ENCODE measurements around the gene PIGW.

PIGW gene
- 4.4 to 7.4 (median 5.9) reads per million in 3 donors for total RNA-seq

GRCh38 chr17:36534840-36535668 is at the start of gene PIGW, which contains the start of gene MYO19:
PIGW (plus strand) TSS chr17:36534987; CDS start chr17:36537102, 2,115 bp downstream.
MYO19 (minus strand) TSS chr17:36534868; CDS start chr17:36532538, 2,330 bp downstream.
- peak within 1 kb of the TSS; percentile 96 for H3K4me3 ChIP-seq (ENCODE audit: insufficient read depth, low read depth, low read length, poor library complexity, severe bottlenecking)
- no peaks in the 10 kb centered on the region for H3K27me3 ChIP-seq (replicated peaks; ENCODE audit: control insufficient read depth, insufficient read depth, low read length, poor library complexity, severe bottlenecking)
- no peaks in the 10 kb centered on the region for H3K9me3 ChIP-seq (ENCODE audit: control insufficient read depth, low read length)
- no peaks in the 10 kb centered on the region for H3K4me1 ChIP-seq (ENCODE audit: control insufficient read depth, insufficient read depth, low read length, poor library complexity, severe bottlenecking)
- peaks cover 13% of the 10 kb centered on the region for H3K36me3 ChIP-seq (ENCODE audit: control insufficient read depth, insufficient read depth, low read length)
- peak within 1 kb of the TSS; percentile 92 for H3K27ac ChIP-seq (ENCODE audit: insufficient read depth, low read length, poor library complexity, severe bottlenecking)
- DNase-seq: peak; percentile 71 to 79 (median 73)

GRCh38 chr17:36485027-36485426 is 49.8 kb upstream of the PIGW start:
- Histone ChIP-seq H3K4me3 (ENCODE audit: insufficient read depth, low read depth, low read length, poor library complexity, severe bottlenecking) (no peak overlapping the region), H3K36me3 (ENCODE audit: control insufficient read depth, insufficient read depth, low read length) (no peaks in the 10 kb centered on the region), H3K27ac (ENCODE audit: insufficient read depth, low read length, poor library complexity, severe bottlenecking) (no peak overlapping the region), H3K9me3 (ENCODE audit: control insufficient read depth, low read length) (no peaks in the 10 kb centered on the region), H3K4me1 (ENCODE audit: control insufficient read depth, insufficient read depth, low read length, poor library complexity, severe bottlenecking) (peaks cover 26% of the 10 kb centered on the region), H3K27me3 (replicated peaks; ENCODE audit: control insufficient read depth, insufficient read depth, low read length, poor library complexity, severe bottlenecking) (peaks cover 7% of the 10 kb centered on the region)
- DNase-seq: no peak

GRCh38 chr17:36485805-36486203 is 49.0 kb upstream of the PIGW start:
- H3K27ac ChIP-seq (ENCODE audit: insufficient read depth, low read length, poor library complexity, severe bottlenecking): peak overlapping the region; percentile 84
- H3K9me3 ChIP-seq (ENCODE audit: control insufficient read depth, low read length): no peaks in the 10 kb centered on the region
- H3K27me3 ChIP-seq (replicated peaks; ENCODE audit: control insufficient read depth, insufficient read depth, low read length, poor library complexity, severe bottlenecking): peaks cover 7% of the 10 kb centered on the region
- no peak for DNase-seq
- H3K4me1 ChIP-seq (ENCODE audit: control insufficient read depth, insufficient read depth, low read length, poor library complexity, severe bottlenecking): peaks cover 26% of the 10 kb centered on the region
- H3K4me3 ChIP-seq (ENCODE audit: insufficient read depth, low read depth, low read length, poor library complexity, severe bottlenecking): peak overlapping the region; percentile 90
- no peaks in the 10 kb centered on the region for H3K36me3 ChIP-seq (ENCODE audit: control insufficient read depth, insufficient read depth, low read length)

- Histone ChIP-seq H3K36me3 (ENCODE audit: control insufficient read depth, insufficient read depth, low read length) (peaks cover under 1% of the 10 kb centered on the region), H3K4me3 (ENCODE audit: insufficient read depth, low read depth, low read length, poor library complexity, severe bottlenecking) (peak within 1 kb of the TSS; percentile 90), H3K27ac (ENCODE audit: insufficient read depth, low read length, poor library complexity, severe bottlenecking) (peak within 1 kb of the TSS; percentile 84), H3K9me3 (ENCODE audit: control insufficient read depth, low read length) (no peaks in the 10 kb centered on the region), H3K4me1 (ENCODE audit: control insufficient read depth, insufficient read depth, low read length, poor library complexity, severe bottlenecking) (peaks cover 26% of the 10 kb centered on the region), H3K27me3 (replicated peaks; ENCODE audit: control insufficient read depth, insufficient read depth, low read length, poor library complexity, severe bottlenecking) (peaks cover 2% of the 10 kb centered on the region)
- DNase-seq: peak; percentile 79 to 87 (median 84)
These were observed 48.3 kb upstream of the PIGW start, which contains the start of gene ZNHIT3 for GRCh38 chr17:36486204-36487194. ZNHIT3 (plus strand) TSS chr17:36486681; CDS start chr17:36486700, 19 bp downstream.

GRCh38 chr17:36493956-36494355 is 40.8 kb upstream of the PIGW start:
- Histone ChIP-seq H3K9me3 (ENCODE audit: control insufficient read depth, low read length) (no peaks in the 10 kb centered on the region), H3K4me3 (ENCODE audit: insufficient read depth, low read depth, low read length, poor library complexity, severe bottlenecking) (no peak overlapping the region), H3K36me3 (ENCODE audit: control insufficient read depth, insufficient read depth, low read length) (peaks cover 65% of the 10 kb centered on the region), H3K4me1 (ENCODE audit: control insufficient read depth, insufficient read depth, low read length, poor library complexity, severe bottlenecking) (peaks cover under 1% of the 10 kb centered on the region), H3K27ac (ENCODE audit: insufficient read depth, low read length, poor library complexity, severe bottlenecking) (no peak overlapping the region), H3K27me3 (replicated peaks; ENCODE audit: control insufficient read depth, insufficient read depth, low read length, poor library complexity, severe bottlenecking) (no peaks in the 10 kb centered on the region)
- DNase-seq: no peak

- Histone ChIP-seq H3K9me3 (ENCODE audit: control insufficient read depth, low read length) (no peaks in the 10 kb centered on the region), H3K36me3 (ENCODE audit: control insufficient read depth, insufficient read depth, low read length) (peaks cover 65% of the 10 kb centered on the region), H3K4me3 (ENCODE audit: insufficient read depth, low read depth, low read length, poor library complexity, severe bottlenecking) (no peak overlapping the region), H3K27ac (ENCODE audit: insufficient read depth, low read length, poor library complexity, severe bottlenecking) (no peak overlapping the region), H3K4me1 (ENCODE audit: control insufficient read depth, insufficient read depth, low read length, poor library complexity, severe bottlenecking) (no peaks in the 10 kb centered on the region), H3K27me3 (replicated peaks; ENCODE audit: control insufficient read depth, insufficient read depth, low read length, poor library complexity, severe bottlenecking) (no peaks in the 10 kb centered on the region)
- no peak for DNase-seq
These were observed 40.1 kb upstream of the PIGW start for GRCh38 chr17:36494674-36495073.

- peaks cover 65% of the 10 kb centered on the region for H3K36me3 ChIP-seq (ENCODE audit: control insufficient read depth, insufficient read depth, low read length)
- H3K9me3 ChIP-seq (ENCODE audit: control insufficient read depth, low read length): no peaks in the 10 kb centered on the region
- H3K4me3 ChIP-seq (ENCODE audit: insufficient read depth, low read depth, low read length, poor library complexity, severe bottlenecking): no peak overlapping the region
- DNase-seq: no peak
- no peaks in the 10 kb centered on the region for H3K27me3 ChIP-seq (replicated peaks; ENCODE audit: control insufficient read depth, insufficient read depth, low read length, poor library complexity, severe bottlenecking)
- no peak overlapping the region for H3K27ac ChIP-seq (ENCODE audit: insufficient read depth, low read length, poor library complexity, severe bottlenecking)
- H3K4me1 ChIP-seq (ENCODE audit: control insufficient read depth, insufficient read depth, low read length, poor library complexity, severe bottlenecking): no peaks in the 10 kb centered on the region
These were observed 39.7 kb upstream of the PIGW start for GRCh38 chr17:36495076-36495578.

- H3K27me3 ChIP-seq (replicated peaks; ENCODE audit: control insufficient read depth, insufficient read depth, low read length, poor library complexity, severe bottlenecking): no peaks in the 10 kb centered on the region
- no peak overlapping the region for H3K4me3 ChIP-seq (ENCODE audit: insufficient read depth, low read depth, low read length, poor library complexity, severe bottlenecking)
- no peak for DNase-seq
- no peaks in the 10 kb centered on the region for H3K4me1 ChIP-seq (ENCODE audit: control insufficient read depth, insufficient read depth, low read length, poor library complexity, severe bottlenecking)
- no peaks in the 10 kb centered on the region for H3K9me3 ChIP-seq (ENCODE audit: control insufficient read depth, low read length)
- no peak overlapping the region for H3K27ac ChIP-seq (ENCODE audit: insufficient read depth, low read length, poor library complexity, severe bottlenecking)
- peaks cover 65% of the 10 kb centered on the region for H3K36me3 ChIP-seq (ENCODE audit: control insufficient read depth, insufficient read depth, low read length)
These were observed 38.6 kb upstream of the PIGW start for GRCh38 chr17:36496018-36496789.

- no peaks in the 10 kb centered on the region for H3K4me1 ChIP-seq (ENCODE audit: control insufficient read depth, insufficient read depth, low read length, poor library complexity, severe bottlenecking)
- H3K27ac ChIP-seq (ENCODE audit: insufficient read depth, low read length, poor library complexity, severe bottlenecking): no peak overlapping the region
- H3K9me3 ChIP-seq (ENCODE audit: control insufficient read depth, low read length): no peaks in the 10 kb centered on the region
- H3K4me3 ChIP-seq (ENCODE audit: insufficient read depth, low read depth, low read length, poor library complexity, severe bottlenecking): no peak overlapping the region
- peaks cover 50% of the 10 kb centered on the region for H3K36me3 ChIP-seq (ENCODE audit: control insufficient read depth, insufficient read depth, low read length)
- no peak for DNase-seq
- no peaks in the 10 kb centered on the region for H3K27me3 ChIP-seq (replicated peaks; ENCODE audit: control insufficient read depth, insufficient read depth, low read length, poor library complexity, severe bottlenecking)
These were observed 36.6 kb upstream of the PIGW start for GRCh38 chr17:36498155-36498554.
